Measurements from ENCODE around the gene CABCOCO1.

The CABCOCO1 gene

DNA sequence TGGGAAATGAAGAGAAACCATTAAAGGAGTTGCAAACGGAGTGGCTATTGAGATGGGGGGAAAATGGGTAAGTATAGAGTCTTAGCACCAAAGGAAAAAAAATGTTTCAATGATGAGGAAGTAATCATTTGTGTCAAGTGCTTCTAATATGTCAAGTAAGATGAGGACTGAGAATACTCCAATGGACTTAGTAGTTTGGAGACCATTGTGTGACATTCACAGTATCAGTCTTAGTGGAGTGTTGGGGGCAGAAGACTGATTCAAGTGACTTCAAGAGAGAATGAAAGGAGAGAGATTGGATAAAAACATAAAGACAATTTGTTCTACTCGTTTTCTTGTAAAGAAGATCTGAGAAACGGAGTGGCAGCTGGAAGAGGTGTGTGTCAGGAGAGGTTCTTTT, 150.2 kb downstream of the CABCOCO1 start:
- no peak for DNase-seq (ENCODE audit: low read depth in 2 of 2)

DNA sequence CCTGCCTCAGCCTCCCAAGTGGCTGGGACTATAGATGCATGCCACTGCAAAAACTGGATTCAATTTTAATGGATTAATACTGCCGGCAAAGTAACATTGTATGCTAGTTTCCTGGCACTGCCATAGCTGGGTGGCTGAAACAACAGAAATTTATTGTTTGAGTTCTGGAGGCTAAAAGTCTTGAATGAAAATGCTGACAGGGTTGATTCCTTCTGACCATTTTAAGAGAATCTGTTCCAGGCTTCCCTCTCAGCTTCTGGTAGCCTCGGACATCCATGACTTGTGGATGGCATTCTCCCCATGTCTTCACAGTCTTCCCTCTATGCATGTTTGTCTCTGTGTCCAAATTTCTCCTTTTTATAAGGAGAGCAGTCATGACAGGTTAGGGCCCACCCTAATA, 151.4 kb downstream of the CABCOCO1 start:
- DNase-seq (ENCODE audit: low read depth in 2 of 2): no peak

DNA sequence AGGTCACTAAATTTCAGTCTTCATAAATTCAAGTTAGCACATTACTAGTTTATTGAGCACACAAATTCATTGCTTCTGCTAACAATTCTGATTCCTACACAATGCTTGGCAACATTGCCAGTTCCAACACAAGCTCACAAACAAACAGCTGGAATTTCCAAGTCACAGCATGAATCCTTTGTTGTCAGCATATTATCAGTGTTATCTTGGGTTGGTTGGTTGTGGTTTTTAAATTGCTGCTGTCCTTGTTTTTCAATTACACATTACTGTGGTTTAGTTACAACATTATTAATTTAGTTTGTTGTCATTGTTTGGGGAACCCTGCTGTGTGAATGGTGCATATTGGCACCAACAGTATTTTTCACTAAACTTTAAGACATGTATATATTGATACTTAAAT, 152.8 kb downstream of the CABCOCO1 start:
- no peak for DNase-seq (ENCODE audit: low read depth in 2 of 2)
